Esophagus squamous epithelium (tissue), 4 donors: ENCODE results near the gene MBD3L1.

ENCODE experiments used
- POLR2A ChIP-seq, 4 donors: fragments of 450-650 bp; IDR thresholded peaks; one replicate each; pipeline ENCODE4 v1.6.1; 2017; ENCODE audit warnings: antibody characterized with exemption in 4 of 4, mild to moderate bottlenecking in 4 of 4, moderate library complexity in 3 of 4
- TF ChIP-seq, protein P1 (sequence below), 6 experiments: fragments of 450-650 bp in 4 of 6; fragments of 200-600 bp in 2 of 6; sonication (generic) in 2 of 6; IDR thresholded peaks; one replicate each; pipeline ENCODE4 v1.5.1; 2016 to 2019; ENCODE audit warnings: antibody characterized with exemption in 6 of 6, mild to moderate bottlenecking in 4 of 6, moderate library complexity in 4 of 6

DNA sequence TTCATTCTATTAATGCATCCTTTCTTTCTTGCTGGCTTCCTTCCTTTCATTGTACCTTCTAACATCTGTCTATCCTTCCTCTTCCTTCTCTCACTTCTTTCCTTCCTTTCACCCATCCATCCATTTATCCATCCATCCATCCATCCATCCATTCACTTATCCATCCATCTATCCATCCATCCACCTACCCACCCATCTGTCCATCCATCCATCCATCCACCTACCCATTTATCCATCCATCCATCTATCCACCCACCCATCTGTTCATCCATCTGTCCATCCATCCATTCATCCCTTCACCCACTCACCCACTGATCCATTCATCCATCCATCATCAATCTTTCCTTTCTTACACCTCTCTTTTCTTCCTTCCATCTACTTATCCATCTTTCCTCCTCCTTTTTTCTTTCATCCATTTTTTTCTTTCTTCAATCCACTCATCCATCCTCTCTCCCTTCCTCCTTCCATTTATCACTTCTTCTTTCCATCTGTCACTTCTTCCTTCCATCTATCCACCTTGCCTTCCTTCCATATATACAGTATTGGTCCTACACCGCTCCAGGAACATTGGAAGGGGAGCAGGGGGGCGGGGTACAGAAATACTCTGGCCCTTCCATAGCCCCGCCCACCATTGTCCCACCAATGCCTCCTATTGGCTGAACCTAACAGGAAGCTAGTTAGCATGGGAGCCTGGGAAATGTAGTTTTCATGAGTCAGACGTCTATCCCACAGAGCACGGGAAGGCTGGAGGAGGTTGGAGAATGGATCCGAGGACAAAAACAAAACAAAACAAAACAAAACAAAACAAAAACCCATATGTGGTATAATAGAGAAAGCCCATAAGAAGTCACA lies 45.9 kb downstream of the MBD3L1 start:
- TF ChIP-seq, protein P1, sequence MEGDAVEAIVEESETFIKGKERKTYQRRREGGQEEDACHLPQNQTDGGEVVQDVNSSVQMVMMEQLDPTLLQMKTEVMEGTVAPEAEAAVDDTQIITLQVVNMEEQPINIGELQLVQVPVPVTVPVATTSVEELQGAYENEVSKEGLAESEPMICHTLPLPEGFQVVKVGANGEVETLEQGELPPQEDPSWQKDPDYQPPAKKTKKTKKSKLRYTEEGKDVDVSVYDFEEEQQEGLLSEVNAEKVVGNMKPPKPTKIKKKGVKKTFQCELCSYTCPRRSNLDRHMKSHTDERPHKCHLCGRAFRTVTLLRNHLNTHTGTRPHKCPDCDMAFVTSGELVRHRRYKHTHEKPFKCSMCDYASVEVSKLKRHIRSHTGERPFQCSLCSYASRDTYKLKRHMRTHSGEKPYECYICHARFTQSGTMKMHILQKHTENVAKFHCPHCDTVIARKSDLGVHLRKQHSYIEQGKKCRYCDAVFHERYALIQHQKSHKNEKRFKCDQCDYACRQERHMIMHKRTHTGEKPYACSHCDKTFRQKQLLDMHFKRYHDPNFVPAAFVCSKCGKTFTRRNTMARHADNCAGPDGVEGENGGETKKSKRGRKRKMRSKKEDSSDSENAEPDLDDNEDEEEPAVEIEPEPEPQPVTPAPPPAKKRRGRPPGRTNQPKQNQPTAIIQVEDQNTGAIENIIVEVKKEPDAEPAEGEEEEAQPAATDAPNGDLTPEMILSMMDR (IDR thresholded peaks at IDR 0.05), result no peak
- TF ChIP-seq POLR2A (IDR thresholded peaks at IDR 0.05), result no peak
